ENCODE measurements around the gene LYPLA2.

Gene LYPLA2

DNA sequence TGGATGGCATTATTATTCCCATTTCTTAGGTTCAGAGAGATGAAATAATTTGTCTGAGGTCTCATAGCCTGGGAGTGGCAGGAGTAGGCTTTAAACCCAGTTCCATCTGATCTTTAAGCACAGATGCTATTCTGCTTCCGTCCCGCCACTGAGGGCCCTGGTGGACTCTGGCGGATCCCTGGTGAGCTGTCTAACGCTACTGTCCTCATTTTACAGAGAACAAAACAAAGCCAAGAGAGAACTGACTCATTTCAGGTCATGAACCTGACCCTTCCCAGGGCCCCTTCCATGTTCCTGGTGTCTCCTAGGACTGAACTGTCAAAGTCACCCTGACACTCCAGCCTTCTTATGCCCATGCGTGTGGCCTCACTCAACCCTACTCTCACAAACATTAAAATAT lies 12.7 kb downstream of the LYPLA2 start:
- Histone ChIP-seq H3K27ac (ENCODE audit: low read depth, low read length) (no peak overlapping the region), H3K4me1 (ENCODE audit: control insufficient read depth, insufficient read depth, low read length) (peaks cover 7% of the 10 kb centered on the region), H3K9me3 (ENCODE audit: control insufficient read depth, insufficient read depth, low read depth, low read length) (no peaks in the 10 kb centered on the region), H3K9ac (ENCODE audit: low read length) (no peak overlapping the region), H3K36me3 (ENCODE audit: control insufficient read depth, insufficient read depth, low read length) (peaks cover 10% of the 10 kb centered on the region), H3K27me3 (ENCODE audit: control insufficient read depth, insufficient read depth, low read length) (peaks cover 8% of the 10 kb centered on the region; the same call in 1 of the 2 replicates), H3K4me3 (ENCODE audit: low read depth, low read length) (no peak overlapping the region)

DNA sequence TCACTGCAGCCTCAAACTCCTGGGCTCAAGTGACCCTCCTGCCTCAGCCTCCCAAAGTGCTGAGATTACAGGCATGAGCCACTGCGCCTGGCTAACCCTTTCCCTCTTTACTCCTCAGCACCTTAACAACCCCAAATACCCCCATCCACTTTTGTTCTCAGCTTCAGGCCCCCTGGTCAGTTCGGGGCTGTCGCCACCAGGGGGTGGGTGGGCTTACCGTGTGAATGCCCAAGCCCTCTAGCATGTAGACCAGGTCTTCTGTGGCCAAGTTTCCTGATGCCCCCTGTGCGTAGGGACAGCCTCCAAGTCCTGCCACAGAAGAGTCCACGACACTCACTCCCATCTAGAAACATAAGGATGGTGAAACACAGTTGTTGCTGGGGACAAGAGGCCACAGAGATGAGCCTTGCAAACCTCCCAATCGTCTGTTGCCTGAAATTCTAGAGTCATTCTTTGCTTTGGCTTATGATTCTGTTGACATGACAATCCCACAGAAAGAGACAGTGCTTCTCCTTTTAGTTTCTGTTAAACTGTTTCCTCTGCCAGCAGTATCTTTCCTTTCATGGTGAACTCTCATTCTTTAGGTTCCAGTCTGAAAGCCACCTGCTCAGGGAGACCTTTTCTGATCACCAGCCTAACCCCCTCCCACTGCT lies 13.4 kb downstream of the LYPLA2 start:
- peaks cover 5% of the 10 kb centered on the region for H3K36me3 ChIP-seq (ENCODE audit: control insufficient read depth, insufficient read depth, low read length)
- no peak overlapping the region for H3K27ac ChIP-seq (ENCODE audit: low read depth, low read length)
- H3K4me1 ChIP-seq (ENCODE audit: control insufficient read depth, insufficient read depth, low read length) = peaks cover under 1% of the 10 kb centered on the region
- peaks cover 8% of the 10 kb centered on the region; the same call in 1 of the 2 replicates for H3K27me3 ChIP-seq (ENCODE audit: control insufficient read depth, insufficient read depth, low read length)
- no peaks in the 10 kb centered on the region for H3K9me3 ChIP-seq (ENCODE audit: control insufficient read depth, insufficient read depth, low read depth, low read length)
- H3K4me3 ChIP-seq (ENCODE audit: low read depth, low read length) = no peak overlapping the region
- no peak overlapping the region for H3K9ac ChIP-seq (ENCODE audit: low read length)

DNA sequence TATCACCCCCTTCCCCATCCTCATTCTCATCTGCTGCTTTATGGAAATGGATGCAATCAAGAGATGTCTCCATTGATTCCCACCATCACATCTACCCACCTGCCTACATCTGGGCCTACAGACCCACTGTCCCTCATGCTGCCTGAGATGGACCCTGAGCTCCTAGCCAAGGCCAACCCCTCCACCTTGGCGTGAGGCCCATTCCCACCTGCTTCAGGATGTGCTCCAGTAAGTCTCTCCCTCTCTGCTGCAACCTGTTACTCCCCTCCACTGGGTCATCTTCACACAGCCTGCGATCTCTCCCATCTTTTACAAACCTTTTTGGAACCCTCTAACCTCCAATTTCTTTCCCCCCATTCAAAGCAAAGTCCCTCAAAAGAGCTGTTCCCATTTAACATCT lies 14.1 kb downstream of the LYPLA2 start:
- Histone ChIP-seq H3K27ac (ENCODE audit: low read depth, low read length) (no peak overlapping the region), H3K4me3 (ENCODE audit: low read depth, low read length) (no peak overlapping the region), H3K9ac (ENCODE audit: low read length) (no peak overlapping the region), H3K36me3 (ENCODE audit: control insufficient read depth, insufficient read depth, low read length) (peaks cover 5% of the 10 kb centered on the region), H3K9me3 (ENCODE audit: control insufficient read depth, insufficient read depth, low read depth, low read length) (no peaks in the 10 kb centered on the region), H3K4me1 (ENCODE audit: control insufficient read depth, insufficient read depth, low read length) (no peaks in the 10 kb centered on the region), H3K27me3 (ENCODE audit: control insufficient read depth, insufficient read depth, low read length) (peaks cover 8% of the 10 kb centered on the region; the same call in 1 of the 2 replicates)

DNA sequence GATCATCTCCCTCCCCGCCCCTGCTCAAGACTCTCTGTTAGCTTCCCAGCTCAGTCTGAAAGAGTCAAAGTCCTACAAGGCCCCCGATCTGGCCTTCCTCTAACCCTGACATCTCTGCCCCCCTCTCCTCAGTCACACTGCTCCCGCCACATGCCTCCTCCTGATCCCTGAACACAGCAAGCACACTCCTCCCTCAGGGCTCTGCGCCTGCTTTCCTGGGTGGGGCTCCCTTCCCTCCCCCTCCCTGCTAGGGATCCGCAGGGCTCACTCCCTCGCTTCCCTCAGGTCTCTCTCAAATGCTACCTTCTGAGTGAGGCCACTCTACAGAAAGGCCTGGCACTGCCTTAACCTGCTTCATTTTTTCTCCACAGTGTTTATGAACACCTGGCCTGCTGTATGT lies 15.3 kb downstream of the LYPLA2 start:
- 0 out of 2 replicates have a peak, but pooled peaks cover 4% of the 10 kb centered on the region for H3K4me1 ChIP-seq (ENCODE audit: control insufficient read depth, insufficient read depth, low read length)
- H3K27me3 ChIP-seq (ENCODE audit: control insufficient read depth, insufficient read depth, low read length) = peaks cover 8% of the 10 kb centered on the region; the same call in 1 of the 2 replicates
- peaks cover 5% of the 10 kb centered on the region for H3K36me3 ChIP-seq (ENCODE audit: control insufficient read depth, insufficient read depth, low read length)

DNA sequence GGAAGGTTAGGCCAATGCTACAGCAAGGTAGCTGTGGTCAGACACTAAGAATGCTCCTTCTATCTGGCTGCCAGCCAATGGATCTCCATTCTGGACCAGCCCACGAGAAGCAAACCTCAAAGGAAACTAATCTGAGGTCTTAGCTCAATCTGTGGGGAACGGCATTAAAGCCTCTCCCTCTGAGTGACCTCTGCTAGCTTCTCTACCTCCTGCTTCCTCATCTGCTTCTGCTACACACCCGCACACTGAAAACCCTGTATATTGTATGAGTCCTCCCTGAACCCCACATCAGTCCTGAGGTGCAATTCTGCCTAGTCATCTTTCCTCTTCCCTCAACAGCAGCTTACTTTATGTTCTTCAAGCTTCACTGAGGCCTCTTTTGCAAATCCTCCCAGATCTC lies 16.5 kb downstream of the LYPLA2 start:
- Histone ChIP-seq H3K9me3 (ENCODE audit: control insufficient read depth, insufficient read depth, low read depth, low read length) (no peaks in the 10 kb centered on the region), H3K27me3 (ENCODE audit: control insufficient read depth, insufficient read depth, low read length) (no peaks in the 10 kb centered on the region), H3K36me3 (ENCODE audit: control insufficient read depth, insufficient read depth, low read length) (peaks cover 6% of the 10 kb centered on the region), H3K4me3 (ENCODE audit: low read depth, low read length) (no peak overlapping the region), H3K9ac (ENCODE audit: low read length) (no peak overlapping the region), H3K4me1 (ENCODE audit: control insufficient read depth, insufficient read depth, low read length) (0 out of 2 replicates have a peak, but pooled peaks cover 4% of the 10 kb centered on the region), H3K27ac (ENCODE audit: low read depth, low read length) (no peak overlapping the region)

More for the DNA sequence above, 15.3 kb downstream of the LYPLA2 start:
- Histone ChIP-seq H3K9me3 (ENCODE audit: control insufficient read depth, insufficient read depth, low read depth, low read length) (no peaks in the 10 kb centered on the region), H3K27ac (ENCODE audit: low read depth, low read length) (no peak overlapping the region), H3K4me3 (ENCODE audit: low read depth, low read length) (no peak overlapping the region), H3K9ac (ENCODE audit: low read length) (no peak overlapping the region)

DNA sequence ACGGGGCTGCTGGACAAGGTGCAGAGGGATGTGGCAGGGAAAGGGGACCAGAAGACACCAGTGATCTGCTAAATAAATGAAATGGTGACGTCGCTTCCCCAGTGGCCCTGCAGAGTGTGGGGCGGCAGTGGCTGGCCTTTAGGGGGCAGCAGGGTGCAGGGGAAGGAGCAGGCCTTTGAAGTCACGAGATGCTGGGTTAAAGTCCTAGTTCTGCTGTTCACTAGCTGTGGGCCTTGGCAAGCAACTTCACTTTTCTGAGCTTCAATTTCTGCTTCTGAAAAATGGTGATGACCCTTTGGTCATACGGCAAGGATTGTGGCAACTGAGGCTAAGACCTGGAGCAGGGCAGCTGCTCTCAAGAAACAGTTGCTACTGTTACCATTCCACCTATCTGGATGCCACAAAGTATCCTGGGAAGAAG lies 18.8 kb downstream of the LYPLA2 start:
- no peaks in the 10 kb centered on the region for H3K27me3 ChIP-seq (ENCODE audit: control insufficient read depth, insufficient read depth, low read length)
- H3K36me3 ChIP-seq (ENCODE audit: control insufficient read depth, insufficient read depth, low read length) = peaks cover 16% of the 10 kb centered on the region
- 0 out of 2 replicates have a peak, but pooled peaks cover 4% of the 10 kb centered on the region for H3K4me1 ChIP-seq (ENCODE audit: control insufficient read depth, insufficient read depth, low read length)
- H3K27ac ChIP-seq (ENCODE audit: low read depth, low read length) = no peak overlapping the region
- no peak overlapping the region for H3K4me3 ChIP-seq (ENCODE audit: low read depth, low read length)
- no peak overlapping the region for H3K9ac ChIP-seq (ENCODE audit: low read length)
- no peaks in the 10 kb centered on the region for H3K9me3 ChIP-seq (ENCODE audit: control insufficient read depth, insufficient read depth, low read depth, low read length)

DNA sequence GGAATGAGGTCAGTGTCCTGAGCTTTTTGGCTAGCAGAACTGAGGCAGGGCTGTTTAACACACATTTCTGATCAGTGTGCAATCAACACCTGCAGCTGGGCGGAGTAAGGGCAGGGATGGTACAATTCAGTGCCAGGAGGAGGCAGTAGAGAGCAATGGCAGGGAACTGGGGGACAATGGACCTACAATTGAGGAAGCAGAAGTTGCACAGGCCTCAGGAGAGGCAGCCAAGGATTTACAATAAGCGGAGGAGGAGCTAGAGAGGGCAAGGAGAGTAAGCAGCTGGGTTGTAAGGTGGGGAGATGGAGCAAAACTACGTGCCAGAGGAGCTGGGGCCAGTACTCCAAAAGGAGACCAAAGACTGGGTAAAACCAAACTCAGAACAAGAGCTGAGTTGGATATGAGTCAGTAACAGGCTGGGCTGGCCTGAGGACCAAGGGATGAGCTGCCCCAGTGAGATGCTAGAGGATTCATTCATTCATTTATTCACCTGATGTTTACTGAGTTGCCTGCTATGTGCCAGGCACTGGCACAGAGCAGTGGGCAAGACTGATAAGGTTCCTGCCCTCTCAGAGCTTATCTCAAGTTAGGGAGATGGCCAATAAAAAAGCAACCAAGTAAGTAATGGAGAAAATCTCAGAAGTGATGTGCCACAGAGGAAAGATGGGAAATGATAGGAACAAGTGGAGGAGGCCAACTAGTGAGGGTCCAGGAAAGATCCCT lies 20.0 kb downstream of the LYPLA2 start:
- Histone ChIP-seq H3K9me3 (ENCODE audit: control insufficient read depth, insufficient read depth, low read depth, low read length) (no peaks in the 10 kb centered on the region), H3K36me3 (ENCODE audit: control insufficient read depth, insufficient read depth, low read length) (peaks cover 18% of the 10 kb centered on the region), H3K4me1 (ENCODE audit: control insufficient read depth, insufficient read depth, low read length) (0 out of 2 replicates have a peak, but pooled peaks cover 4% of the 10 kb centered on the region), H3K9ac (ENCODE audit: low read length) (no peak overlapping the region), H3K4me3 (ENCODE audit: low read depth, low read length) (no peak overlapping the region), H3K27me3 (ENCODE audit: control insufficient read depth, insufficient read depth, low read length) (no peaks in the 10 kb centered on the region), H3K27ac (ENCODE audit: low read depth, low read length) (no peak overlapping the region)

DNA sequence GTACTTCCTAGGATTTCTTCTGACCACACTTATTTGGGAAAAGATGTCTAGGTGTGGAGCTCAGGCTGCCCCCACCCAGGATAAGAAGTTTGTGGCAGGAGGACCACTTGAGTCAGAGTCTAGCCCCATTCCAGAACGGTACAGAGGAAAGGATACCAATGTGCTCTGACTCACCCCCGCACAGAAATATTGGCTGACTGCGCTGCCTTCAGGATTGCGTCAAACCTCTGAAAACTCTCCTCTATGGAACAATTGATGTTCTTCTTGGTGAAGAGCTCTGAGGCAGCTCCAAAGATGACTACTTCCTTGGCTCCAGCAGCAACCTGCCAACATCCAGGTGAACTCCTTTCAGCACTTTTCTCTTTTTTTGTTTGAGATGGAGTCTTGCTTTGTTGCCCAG lies 23.1 kb downstream of the LYPLA2 start:
- H3K36me3 ChIP-seq (ENCODE audit: control insufficient read depth, insufficient read depth, low read length) = peaks cover 33% of the 10 kb centered on the region
- no peak overlapping the region for H3K9ac ChIP-seq (ENCODE audit: low read length)
- no peak overlapping the region for H3K27ac ChIP-seq (ENCODE audit: low read depth, low read length)
- H3K27me3 ChIP-seq (ENCODE audit: control insufficient read depth, insufficient read depth, low read length) = no peaks in the 10 kb centered on the region
- H3K9me3 ChIP-seq (ENCODE audit: control insufficient read depth, insufficient read depth, low read depth, low read length) = no peaks in the 10 kb centered on the region
- 0 out of 2 replicates have a peak, but pooled peaks cover 4% of the 10 kb centered on the region for H3K4me1 ChIP-seq (ENCODE audit: control insufficient read depth, insufficient read depth, low read length)
- no peak overlapping the region for H3K4me3 ChIP-seq (ENCODE audit: low read depth, low read length)

DNA sequence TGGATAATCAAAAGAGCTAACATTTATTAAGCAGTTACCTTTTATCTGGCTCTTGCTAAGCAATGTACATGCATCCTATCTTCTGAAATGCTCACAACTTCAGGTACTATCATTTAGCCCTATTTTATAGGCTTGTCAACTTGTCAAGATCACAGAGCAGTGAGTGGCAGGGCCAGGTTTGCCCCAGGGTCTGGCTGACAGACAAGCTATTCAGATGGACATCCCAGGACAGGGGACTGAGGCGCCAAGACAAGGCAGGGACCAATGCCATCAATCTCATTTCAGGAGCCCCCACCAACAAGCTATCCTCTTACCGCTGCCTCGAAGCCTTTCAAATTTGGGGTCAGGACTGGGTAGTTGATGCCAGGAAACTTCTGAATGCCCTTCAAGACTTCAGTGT lies 25.4 kb downstream of the LYPLA2 start:
- Histone ChIP-seq H3K36me3 (ENCODE audit: control insufficient read depth, insufficient read depth, low read length) (peaks cover 33% of the 10 kb centered on the region), H3K4me3 (ENCODE audit: low read depth, low read length) (no peak overlapping the region), H3K4me1 (ENCODE audit: control insufficient read depth, insufficient read depth, low read length) (no peaks in the 10 kb centered on the region), H3K9me3 (ENCODE audit: control insufficient read depth, insufficient read depth, low read depth, low read length) (no peaks in the 10 kb centered on the region), H3K27ac (ENCODE audit: low read depth, low read length) (no peak overlapping the region), H3K9ac (ENCODE audit: low read length) (no peak overlapping the region), H3K27me3 (ENCODE audit: control insufficient read depth, insufficient read depth, low read length) (no peaks in the 10 kb centered on the region)

DNA sequence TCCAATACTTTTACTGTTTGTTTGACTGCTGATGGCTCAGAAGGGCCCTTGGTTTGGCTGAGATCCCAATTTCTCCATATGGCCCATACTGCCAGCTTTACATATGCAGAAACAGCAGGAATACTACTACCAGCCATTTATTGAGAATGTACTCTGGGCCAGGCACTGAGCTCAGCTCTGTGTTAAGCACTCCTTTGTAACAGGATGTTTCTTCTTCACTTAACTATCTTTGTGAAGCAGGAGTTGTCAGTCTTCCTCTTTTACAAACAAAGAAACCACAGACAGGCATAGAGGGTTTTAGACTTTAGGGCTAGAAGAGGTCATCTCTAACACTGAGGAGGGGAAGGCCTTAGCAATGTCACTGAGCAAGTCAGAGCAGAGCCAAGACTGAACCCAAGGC lies 26.0 kb downstream of the LYPLA2 start:
- no peaks in the 10 kb centered on the region for H3K27me3 ChIP-seq (ENCODE audit: control insufficient read depth, insufficient read depth, low read length)
- no peak overlapping the region for H3K9ac ChIP-seq (ENCODE audit: low read length)
- no peak overlapping the region for H3K4me3 ChIP-seq (ENCODE audit: low read depth, low read length)
- no peaks in the 10 kb centered on the region for H3K9me3 ChIP-seq (ENCODE audit: control insufficient read depth, insufficient read depth, low read depth, low read length)
- peaks cover 33% of the 10 kb centered on the region for H3K36me3 ChIP-seq (ENCODE audit: control insufficient read depth, insufficient read depth, low read length)
- no peaks in the 10 kb centered on the region for H3K4me1 ChIP-seq (ENCODE audit: control insufficient read depth, insufficient read depth, low read length)
- no peak overlapping the region for H3K27ac ChIP-seq (ENCODE audit: low read depth, low read length)

DNA sequence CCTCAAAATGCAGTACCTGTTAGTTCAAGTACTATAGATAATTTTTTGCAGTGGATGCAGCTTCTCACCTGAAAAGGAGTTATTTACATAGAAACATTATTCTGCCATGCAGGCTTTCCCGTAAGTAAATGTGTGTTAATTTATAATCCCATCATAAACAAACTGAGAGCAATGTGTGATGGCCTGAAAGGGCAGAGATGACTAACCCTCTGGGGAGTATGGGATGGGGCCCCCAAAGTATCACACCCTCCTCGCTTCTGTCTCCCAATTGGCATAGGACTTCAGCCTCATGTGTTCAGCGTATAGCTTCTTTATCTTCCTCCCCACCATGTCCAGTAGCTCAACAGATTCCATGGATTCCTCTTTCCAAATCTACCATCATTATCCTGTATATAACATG lies 26.7 kb downstream of the LYPLA2 start:
- Histone ChIP-seq H3K4me3 (ENCODE audit: low read depth, low read length) (no peak overlapping the region), H3K9ac (ENCODE audit: low read length) (no peak overlapping the region), H3K4me1 (ENCODE audit: control insufficient read depth, insufficient read depth, low read length) (no peaks in the 10 kb centered on the region), H3K9me3 (ENCODE audit: control insufficient read depth, insufficient read depth, low read depth, low read length) (no peaks in the 10 kb centered on the region), H3K27me3 (ENCODE audit: control insufficient read depth, insufficient read depth, low read length) (no peaks in the 10 kb centered on the region), H3K36me3 (ENCODE audit: control insufficient read depth, insufficient read depth, low read length) (peaks cover 30% of the 10 kb centered on the region), H3K27ac (ENCODE audit: low read depth, low read length) (no peak overlapping the region)

All from HUES6 (cell line).